Inflammatory macrophage (primary cell): ENCODE results near the gene NDUFAB1.
"Not testable (repeated sequence)": the region's sequence is repeated elsewhere in the genome, so short reads cannot be mapped to it uniquely, and the experiment has no call there.

Experiments
- DNase-seq, 2 donors: peaks; one replicate each; pipeline ENCODE4 v3.0.0-alpha.2; 2020 to 2022

Gene NDUFAB1

DNA sequence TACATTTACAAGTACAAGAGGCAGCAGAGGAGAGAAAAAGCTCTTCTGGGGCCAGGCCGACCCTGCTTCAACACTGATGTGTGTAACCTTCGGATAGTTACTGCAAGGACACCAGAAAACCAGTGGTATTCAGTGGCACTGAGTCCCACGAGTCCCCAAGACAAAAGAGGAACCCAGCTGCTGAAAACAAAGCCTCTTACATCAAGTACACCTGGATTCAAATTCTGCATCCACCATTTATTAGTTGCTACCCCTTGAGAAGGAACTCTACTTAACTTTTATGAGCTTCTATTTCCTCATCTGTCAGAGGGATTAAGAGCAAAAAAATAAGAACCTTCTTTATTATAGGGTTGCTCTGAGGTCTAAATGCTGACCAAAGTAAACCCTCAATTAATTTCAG is 41.6 kb downstream of the NDUFAB1 start:
- no peak for DNase-seq

DNA sequence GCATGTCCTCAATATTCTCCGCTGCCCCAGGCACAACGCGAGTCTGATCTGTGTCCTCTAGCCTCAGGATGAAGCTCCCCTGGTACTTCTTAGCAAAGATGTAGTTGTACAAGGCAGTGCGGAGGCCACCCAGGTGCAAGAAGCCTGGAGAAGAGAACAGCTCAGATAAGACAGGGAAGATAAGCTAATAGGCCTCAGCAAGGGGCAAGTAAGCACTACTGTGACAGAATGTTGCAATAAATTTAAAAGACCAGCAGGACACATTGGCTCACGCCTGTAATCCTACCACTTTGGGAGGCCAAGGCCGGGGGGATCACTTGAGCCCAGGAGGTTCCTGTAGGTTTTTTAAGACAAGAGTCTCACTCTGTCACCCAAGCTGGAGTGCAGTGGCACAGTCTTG is 44.0 kb downstream of the NDUFAB1 start:
- no peak for DNase-seq

DNA sequence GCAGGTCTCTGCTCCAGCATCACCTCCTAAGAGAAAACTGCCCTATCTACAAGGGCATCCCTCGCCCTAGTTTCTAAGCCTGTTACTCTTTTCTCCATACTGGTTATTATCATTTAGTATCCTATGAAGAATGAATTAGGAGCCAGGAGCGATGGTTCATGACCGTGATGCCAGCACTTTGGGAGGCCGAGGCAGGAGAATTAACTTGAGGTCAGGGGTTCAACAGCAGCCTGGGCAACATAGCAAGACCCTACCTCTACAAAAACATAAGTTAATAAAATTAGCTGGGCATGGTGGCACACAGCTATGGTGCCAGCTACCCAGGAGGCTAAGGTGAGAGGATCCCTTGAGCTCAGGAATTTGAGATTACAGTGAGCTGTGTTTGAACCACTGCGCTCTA is 46.2 kb downstream of the NDUFAB1 start:
- no peak for DNase-seq

DNA sequence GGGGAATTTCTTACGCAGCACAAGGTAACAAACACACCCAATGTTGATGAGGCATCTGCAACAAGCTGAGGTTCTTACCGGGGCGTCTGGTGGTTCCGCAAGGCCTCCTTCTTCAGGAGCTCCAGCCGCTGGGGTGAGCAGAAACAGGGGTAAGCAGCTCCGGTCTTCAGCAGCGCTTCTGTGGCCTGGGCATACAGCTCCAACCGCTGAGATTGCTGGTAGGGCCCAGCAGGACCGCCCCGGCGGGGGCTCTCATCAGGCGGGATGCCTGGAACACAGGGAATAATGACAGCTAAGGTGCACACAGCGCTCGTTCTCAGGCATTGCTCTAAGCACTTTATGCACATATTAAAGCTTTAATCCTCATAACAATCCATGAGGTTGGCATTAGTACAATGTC is 51.7 kb downstream of the NDUFAB1 start:
- no peak for DNase-seq

DNA sequence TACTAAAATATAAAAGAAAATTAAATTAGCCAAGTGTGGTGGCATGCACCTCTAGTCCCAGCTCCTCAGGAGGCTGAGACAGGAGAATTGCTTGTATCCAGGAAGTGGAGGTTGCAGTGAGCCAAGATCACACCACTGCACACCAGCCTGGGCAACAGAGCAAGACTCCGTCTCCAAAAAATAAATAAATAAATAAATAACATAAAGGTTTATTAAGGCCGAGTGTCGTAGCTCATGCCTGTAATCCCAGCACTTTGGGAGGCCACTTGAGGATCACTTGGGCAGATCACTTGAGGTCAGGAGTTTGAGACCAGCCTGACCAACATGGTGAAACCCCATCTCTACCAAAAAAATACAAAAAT is 55.3 kb downstream of the NDUFAB1 start:
- not testable (repeated sequence) for DNase-seq

DNA sequence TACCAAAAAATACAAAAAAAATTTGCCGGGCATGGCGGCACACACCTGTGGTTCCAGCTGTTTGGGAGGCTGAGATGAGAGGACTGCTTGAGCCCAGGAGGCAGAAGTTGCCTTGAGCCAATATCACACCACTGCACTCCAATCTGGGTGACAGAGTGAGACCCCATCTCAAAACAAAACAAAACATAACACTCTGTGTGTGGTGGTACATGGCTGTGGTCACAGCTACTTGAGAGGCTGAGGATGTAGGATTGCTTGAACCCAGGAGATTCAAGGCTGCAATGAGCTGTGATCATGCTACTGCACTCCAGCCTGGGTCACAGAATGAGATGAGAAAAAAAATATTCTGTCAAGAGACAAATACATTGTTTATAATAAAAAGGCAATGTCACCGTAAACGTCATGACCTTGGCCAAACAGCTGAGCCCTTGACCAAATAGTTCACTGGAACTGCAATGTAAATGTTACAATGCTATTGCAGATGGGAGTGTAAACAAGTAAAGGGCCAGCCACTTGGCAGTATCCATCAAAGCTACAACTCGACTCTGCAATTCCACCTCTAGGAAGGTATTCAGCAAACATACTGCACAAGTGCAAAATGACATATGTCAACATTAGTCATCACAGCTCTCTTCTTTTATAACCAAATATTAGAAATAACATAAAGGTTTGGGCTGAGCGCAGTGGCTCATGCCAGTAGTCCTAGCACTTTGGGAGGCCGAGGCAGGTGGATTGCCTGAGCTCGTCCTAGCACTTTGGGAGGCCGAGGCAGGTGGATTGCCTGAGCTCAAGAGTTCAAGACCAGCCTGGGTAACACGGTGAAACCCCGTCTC is 55.9 kb downstream of the NDUFAB1 start:
- no peak for DNase-seq

GRCh38 chr16:23538919-23539278 is 57.2 kb downstream of the NDUFAB1 start:
- no peak for DNase-seq

DNA sequence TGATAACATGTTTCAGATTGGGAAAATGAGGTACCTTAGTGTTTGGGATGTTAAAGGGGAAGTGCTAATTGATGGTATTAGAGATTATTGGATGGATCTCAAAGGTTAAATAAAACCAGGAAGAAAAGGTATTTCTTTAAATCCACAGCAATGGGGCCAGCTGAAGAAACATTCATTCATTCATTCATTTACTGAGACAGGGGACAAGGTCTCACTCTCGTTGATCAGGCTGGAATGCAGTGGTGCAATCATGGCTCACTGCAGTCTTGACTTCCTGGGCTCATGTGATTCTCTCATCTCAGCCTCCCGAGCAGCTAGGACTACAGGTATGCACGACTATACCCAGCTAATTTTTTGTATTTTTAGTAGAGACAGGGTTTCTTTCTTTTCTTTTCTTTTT is 58.7 kb downstream of the NDUFAB1 start:
- DNase-seq, result no peak

DNA sequence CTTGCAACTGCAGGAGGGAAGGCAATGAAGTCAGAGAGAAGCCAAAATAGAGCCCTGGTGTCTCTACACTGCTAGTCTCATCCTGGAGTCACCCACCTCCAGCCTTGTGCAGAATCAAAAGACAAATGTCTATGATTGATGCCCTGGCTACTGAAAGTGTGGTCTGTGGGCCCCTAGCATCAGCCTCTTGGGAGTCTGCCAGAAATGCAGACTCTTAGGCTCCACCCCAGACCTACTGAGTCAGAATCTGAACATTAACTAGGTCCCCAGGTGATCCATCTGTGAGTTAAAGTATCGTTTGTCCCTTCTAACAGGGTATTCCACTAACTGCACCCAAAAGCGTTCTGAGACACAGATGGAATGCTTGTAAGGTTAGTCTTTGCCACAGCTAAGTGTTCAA is 60.2 kb downstream of the NDUFAB1 start:
- DNase-seq, result no peak

- no peak for DNase-seq
These were observed 61.0 kb downstream of the NDUFAB1 start for GRCh38 chr16:23534868-23535860.

DNA sequence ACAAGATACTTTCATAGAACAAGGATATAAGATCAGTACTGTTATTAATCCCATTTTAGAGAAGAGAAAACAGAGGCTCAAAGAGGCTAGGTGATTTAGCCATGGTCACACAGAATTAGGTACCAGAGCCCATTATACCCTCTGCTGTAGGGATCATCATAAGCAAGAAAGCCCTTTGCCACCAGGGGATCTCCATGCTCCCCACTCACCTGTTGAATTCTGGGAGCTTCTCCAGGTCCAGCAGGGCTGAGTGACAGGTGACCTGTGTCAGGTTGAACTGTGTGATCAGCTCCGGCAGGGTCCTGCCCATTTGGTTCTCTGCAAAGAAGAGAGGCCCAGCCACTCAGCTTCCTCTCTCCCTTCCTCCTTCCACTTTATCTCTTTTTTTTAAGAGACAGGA is 63.7 kb downstream of the NDUFAB1 start:
- DNase-seq, result no peak
